Measurements from ENCODE around the gene COX8A. TPM values are rescaled to one million over a fixed set of nuclear protein-coding genes. Genes with fewer than 3 reads are reported as not detected.

COX8A gene
- total RNA-seq, 1 experiment from 2014 or later: 779 TPM

DNA sequence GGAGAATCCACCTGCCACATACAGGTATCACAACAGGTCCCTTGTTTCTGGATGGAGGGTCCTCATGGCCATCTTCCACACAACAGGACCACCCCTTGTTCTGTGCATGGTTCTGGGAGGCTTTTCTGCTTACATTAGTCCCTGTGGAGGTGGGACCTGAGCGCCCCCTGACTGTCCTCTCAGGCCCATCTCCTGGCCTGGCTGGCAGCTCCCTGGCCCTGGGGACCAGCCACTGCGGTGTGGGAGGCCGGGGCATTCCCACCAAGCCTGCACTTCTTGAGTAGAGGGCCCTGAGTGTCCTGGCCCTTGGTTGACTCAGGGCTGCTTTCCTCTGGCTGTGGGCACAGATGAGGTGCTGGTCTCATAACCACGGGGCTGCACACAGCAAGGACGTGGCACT lies 5.0 kb downstream of the COX8A start:
- Histone ChIP-seq H3K9me2 (replicated peaks; ENCODE audit: insufficient read depth, low read length) (no peaks in the 10 kb centered on the region), H3K9ac (ENCODE audit: low read length) (no peak overlapping the region), H3K4me1 (ENCODE audit: low read length) (peaks cover 20% of the 10 kb centered on the region), H3K36me3 (ENCODE audit: insufficient read depth, low read length) (peaks cover 8% of the 10 kb centered on the region), H3K79me2 (ENCODE audit: low read length) (peaks cover 43% of the 10 kb centered on the region), H3K4me3 (ENCODE audit: low read length) (no peak overlapping the region), H3K27ac (ENCODE audit: low read length) (no peak overlapping the region), H4K20me1 (ENCODE audit: insufficient read depth, low read depth, low read length) (no peaks in the 10 kb centered on the region), H3K27me3 (ENCODE audit: low read length) (no peaks in the 10 kb centered on the region), H3K4me2 (ENCODE audit: low read depth, low read length, poor library complexity, severe bottlenecking) (no peak overlapping the region), H2AFZ (ENCODE audit: low read length) (no peak overlapping the region), H3K9me3 (ENCODE audit: low read length) (no peaks in the 10 kb centered on the region)
- DNase-seq: no peak

- H3K79me2 ChIP-seq (ENCODE audit: low read length): peaks cover 39% of the 10 kb centered on the region
- H3K4me3 ChIP-seq (ENCODE audit: low read length): peak overlapping the region; percentile 83
- no peaks in the 10 kb centered on the region for H3K9me3 ChIP-seq (ENCODE audit: low read length)
- H3K9ac ChIP-seq (ENCODE audit: low read length): peak overlapping the region; percentile 93
- H3K4me2 ChIP-seq (ENCODE audit: low read depth, low read length, poor library complexity, severe bottlenecking): peak overlapping the region; percentile 92
- peaks cover 7% of the 10 kb centered on the region; the same call in 1 of the 2 replicates for H3K36me3 ChIP-seq (ENCODE audit: insufficient read depth, low read length)
- H3K27me3 ChIP-seq (ENCODE audit: low read length): no peaks in the 10 kb centered on the region
- no peaks in the 10 kb centered on the region for H3K9me2 ChIP-seq (replicated peaks; ENCODE audit: insufficient read depth, low read length)
- peak overlapping the region; percentile 80 for H3K27ac ChIP-seq (ENCODE audit: low read length)
- DNase-seq: peak; percentile 91
- peaks cover 29% of the 10 kb centered on the region for H3K4me1 ChIP-seq (ENCODE audit: low read length)
- H2AFZ ChIP-seq (ENCODE audit: low read length): peak overlapping the region; percentile 89
- peaks cover 22% of the 10 kb centered on the region for H4K20me1 ChIP-seq (ENCODE audit: insufficient read depth, low read depth, low read length)
Measured at GRCh38 chr11:63985812-63986155, 11.4 kb downstream of the COX8A start.

GRCh38 chr11:63986156-63986931 lies 11.9 kb downstream of the COX8A start, which contains the start of gene OTUB1:
TSS of gene OTUB1 (plus strand) at chr11:63986438. CDS start at chr11:63986457, 19 bp downstream.
- H3K4me1 ChIP-seq (ENCODE audit: low read length): peaks cover 29% of the 10 kb centered on the region
- peaks cover 44% of the 10 kb centered on the region for H3K79me2 ChIP-seq (ENCODE audit: low read length)
- peak within 1 kb of the TSS; percentile 83 for H3K4me3 ChIP-seq (ENCODE audit: low read length)
- peaks cover 22% of the 10 kb centered on the region for H4K20me1 ChIP-seq (ENCODE audit: insufficient read depth, low read depth, low read length)
- peak within 1 kb of the TSS; percentile 80 for H3K27ac ChIP-seq (ENCODE audit: low read length)
- no peaks in the 10 kb centered on the region for H3K9me2 ChIP-seq (replicated peaks; ENCODE audit: insufficient read depth, low read length)
- peak within 1 kb of the TSS; percentile 92 for H3K4me2 ChIP-seq (ENCODE audit: low read depth, low read length, poor library complexity, severe bottlenecking)
- H3K36me3 ChIP-seq (ENCODE audit: insufficient read depth, low read length): peaks cover 7% of the 10 kb centered on the region; the same call in 1 of the 2 replicates
- H3K9ac ChIP-seq (ENCODE audit: low read length): peak within 1 kb of the TSS; percentile 93
- H2AFZ ChIP-seq (ENCODE audit: low read length): peak within 1 kb of the TSS; percentile 89
- peak; percentile 96 for DNase-seq
- H3K27me3 ChIP-seq (ENCODE audit: low read length): no peaks in the 10 kb centered on the region
- no peaks in the 10 kb centered on the region for H3K9me3 ChIP-seq (ENCODE audit: low read length)

DNA sequence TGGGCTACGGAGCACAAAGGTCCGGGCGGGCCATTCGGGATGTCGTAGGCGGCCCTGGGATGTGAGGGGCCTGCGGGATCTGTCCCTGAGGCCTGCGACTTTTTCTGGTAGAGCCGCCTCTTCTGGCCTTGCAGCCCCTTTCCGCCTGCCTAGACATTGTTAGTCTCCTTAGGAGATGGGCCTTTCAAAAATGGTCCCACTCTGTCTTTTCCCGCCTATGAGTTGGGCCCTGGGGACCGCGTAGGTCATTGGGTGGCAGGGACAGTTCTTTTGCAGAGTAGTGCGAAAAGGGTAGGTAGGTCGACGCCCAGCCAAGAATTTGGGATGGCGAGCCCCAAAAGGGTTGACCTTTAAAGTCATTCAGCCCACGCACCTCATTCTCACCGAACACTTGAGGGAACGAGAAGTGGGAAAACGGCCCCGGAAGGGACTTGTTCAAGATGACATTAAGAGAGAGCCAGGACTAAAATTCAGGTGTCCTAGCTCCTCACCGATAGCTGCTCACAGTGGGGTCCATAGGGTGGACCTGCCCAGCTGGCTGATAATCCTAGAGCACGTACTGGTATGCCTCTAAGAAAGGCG lies 12.6 kb downstream of the COX8A start:
- H2AFZ ChIP-seq (ENCODE audit: low read length): no peak overlapping the region
- peak overlapping the region; percentile 80 for H3K27ac ChIP-seq (ENCODE audit: low read length)
- peaks cover 28% of the 10 kb centered on the region for H3K4me1 ChIP-seq (ENCODE audit: low read length)
- no peak for DNase-seq
- peaks cover 22% of the 10 kb centered on the region for H4K20me1 ChIP-seq (ENCODE audit: insufficient read depth, low read depth, low read length)
- peak overlapping the region; percentile 92 for H3K4me2 ChIP-seq (ENCODE audit: low read depth, low read length, poor library complexity, severe bottlenecking)
- H3K36me3 ChIP-seq (ENCODE audit: insufficient read depth, low read length): peaks cover 7% of the 10 kb centered on the region; the same call in 1 of the 2 replicates
- peak overlapping the region; percentile 83 for H3K4me3 ChIP-seq (ENCODE audit: low read length)
- peak overlapping the region; percentile 93 for H3K9ac ChIP-seq (ENCODE audit: low read length)
- no peaks in the 10 kb centered on the region for H3K9me2 ChIP-seq (replicated peaks; ENCODE audit: insufficient read depth, low read length)
- peaks cover 44% of the 10 kb centered on the region for H3K79me2 ChIP-seq (ENCODE audit: low read length)
- no peaks in the 10 kb centered on the region for H3K9me3 ChIP-seq (ENCODE audit: low read length)
- H3K27me3 ChIP-seq (ENCODE audit: low read length): no peaks in the 10 kb centered on the region

DNA sequence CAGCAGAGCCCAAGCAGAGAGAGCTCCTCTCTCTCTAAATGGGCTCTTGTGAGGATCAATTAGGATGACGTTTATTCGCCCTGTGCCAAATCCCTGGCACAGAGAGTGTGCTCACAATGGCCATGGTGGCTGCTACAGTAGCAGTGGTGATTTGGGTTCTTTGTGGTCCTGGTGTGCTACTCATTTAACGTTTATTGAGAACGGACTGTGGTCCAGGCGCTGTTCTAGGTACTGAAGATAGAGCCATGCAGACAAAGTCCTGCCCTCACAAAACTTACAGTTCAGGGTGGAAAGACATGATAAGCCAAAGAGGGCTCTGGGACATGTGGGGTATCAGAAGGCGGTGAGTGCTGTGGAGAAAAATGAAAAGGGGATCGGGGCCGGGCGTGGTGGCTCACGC lies 17.1 kb downstream of the COX8A start:
- Histone ChIP-seq H3K27ac (ENCODE audit: low read length) (no peak overlapping the region), H3K9me2 (replicated peaks; ENCODE audit: insufficient read depth, low read length) (no peaks in the 10 kb centered on the region), H3K79me2 (ENCODE audit: low read length) (peaks cover 34% of the 10 kb centered on the region), H3K36me3 (ENCODE audit: insufficient read depth, low read length) (peaks cover 7% of the 10 kb centered on the region; the same call in 1 of the 2 replicates), H3K27me3 (ENCODE audit: low read length) (no peaks in the 10 kb centered on the region), H3K4me2 (ENCODE audit: low read depth, low read length, poor library complexity, severe bottlenecking) (no peak overlapping the region), H4K20me1 (ENCODE audit: insufficient read depth, low read depth, low read length) (peaks cover 22% of the 10 kb centered on the region), H3K4me3 (ENCODE audit: low read length) (no peak overlapping the region), H3K9me3 (ENCODE audit: low read length) (no peaks in the 10 kb centered on the region), H3K4me1 (ENCODE audit: low read length) (peaks cover 11% of the 10 kb centered on the region), H3K9ac (ENCODE audit: low read length) (no peak overlapping the region), H2AFZ (ENCODE audit: low read length) (no peak overlapping the region)
- DNase-seq: no peak

DNA sequence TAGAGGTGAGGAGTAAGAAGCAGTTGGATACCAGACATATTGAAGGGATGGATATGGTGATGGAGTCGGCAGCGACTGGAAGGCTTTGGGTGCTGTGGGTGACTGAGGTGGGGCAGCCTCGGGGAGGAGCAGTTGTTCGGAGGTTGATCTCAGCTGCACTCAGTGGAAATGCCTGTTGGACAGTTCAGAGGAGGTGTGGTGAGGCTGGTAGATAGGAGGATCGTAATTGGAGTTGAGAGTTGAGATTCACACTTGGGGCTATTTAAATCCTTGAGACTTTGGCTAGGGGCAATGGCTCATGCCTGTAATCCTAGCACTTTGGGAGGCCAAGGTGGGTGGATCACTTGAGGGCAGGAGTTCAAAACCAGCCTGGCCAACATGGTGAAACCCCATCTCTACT lies 18.7 kb downstream of the COX8A start:
- no peak overlapping the region for H3K4me3 ChIP-seq (ENCODE audit: low read length)
- H3K4me1 ChIP-seq (ENCODE audit: low read length): no peaks in the 10 kb centered on the region; the same call in 1 of the 2 replicates
- H3K79me2 ChIP-seq (ENCODE audit: low read length): peaks cover 18% of the 10 kb centered on the region
- H2AFZ ChIP-seq (ENCODE audit: low read length): no peak overlapping the region
- H3K9ac ChIP-seq (ENCODE audit: low read length): no peak overlapping the region
- peaks cover 10% of the 10 kb centered on the region; the same call in 1 of the 2 replicates for H3K36me3 ChIP-seq (ENCODE audit: insufficient read depth, low read length)
- no peaks in the 10 kb centered on the region for H3K9me2 ChIP-seq (replicated peaks; ENCODE audit: insufficient read depth, low read length)
- H4K20me1 ChIP-seq (ENCODE audit: insufficient read depth, low read depth, low read length): peaks cover 7% of the 10 kb centered on the region
- no peak overlapping the region for H3K27ac ChIP-seq (ENCODE audit: low read length)
- no peak overlapping the region for H3K4me2 ChIP-seq (ENCODE audit: low read depth, low read length, poor library complexity, severe bottlenecking)
- no peaks in the 10 kb centered on the region for H3K27me3 ChIP-seq (ENCODE audit: low read length)
- no peaks in the 10 kb centered on the region for H3K9me3 ChIP-seq (ENCODE audit: low read length)
- DNase-seq: no peak

GRCh38 chr11:63993993-63994392 lies 19.6 kb downstream of the COX8A start:
- no peaks in the 10 kb centered on the region for H3K4me1 ChIP-seq (ENCODE audit: low read length)

DNA sequence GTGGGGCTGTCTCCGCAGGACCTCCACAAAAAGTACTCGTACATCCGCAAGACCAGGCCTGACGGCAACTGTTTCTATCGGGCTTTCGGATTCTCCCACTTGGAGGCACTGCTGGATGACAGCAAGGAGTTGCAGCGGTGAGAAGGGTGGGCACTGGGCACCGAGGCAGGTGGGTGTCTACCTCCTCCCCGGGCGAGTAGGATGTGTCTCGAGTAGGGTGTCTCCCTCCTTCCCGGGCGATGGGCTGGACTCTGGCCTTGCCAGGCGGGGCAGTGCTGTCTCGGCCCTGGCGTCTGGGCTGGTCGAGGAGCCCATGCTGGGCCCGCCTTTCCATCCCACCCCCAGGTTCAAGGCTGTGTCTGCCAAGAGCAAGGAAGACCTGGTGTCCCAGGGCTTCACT lies 22.1 kb downstream of the COX8A start:
- Histone ChIP-seq H3K27ac (ENCODE audit: low read length) (no peak overlapping the region), H3K27me3 (ENCODE audit: low read length) (no peaks in the 10 kb centered on the region), H3K9me2 (replicated peaks; ENCODE audit: insufficient read depth, low read length) (no peaks in the 10 kb centered on the region), H3K79me2 (ENCODE audit: low read length) (peaks cover 3% of the 10 kb centered on the region; the same call in 1 of the 2 replicates), H4K20me1 (ENCODE audit: insufficient read depth, low read depth, low read length) (no peaks in the 10 kb centered on the region; the same call in 1 of the 2 replicates), H3K9ac (ENCODE audit: low read length) (no peak overlapping the region), H3K9me3 (ENCODE audit: low read length) (no peaks in the 10 kb centered on the region), H3K36me3 (ENCODE audit: insufficient read depth, low read length) (peaks cover 3% of the 10 kb centered on the region; the same call in 1 of the 2 replicates), H3K4me1 (ENCODE audit: low read length) (no peaks in the 10 kb centered on the region), H2AFZ (ENCODE audit: low read length) (no peak overlapping the region), H3K4me3 (ENCODE audit: low read length) (no peak overlapping the region), H3K4me2 (ENCODE audit: low read depth, low read length, poor library complexity, severe bottlenecking) (no peak overlapping the region)
- no peak for DNase-seq

More at GRCh38 chr11:63993993-63994392, 19.6 kb downstream of the COX8A start:
- no peak overlapping the region for H2AFZ ChIP-seq (ENCODE audit: low read length)
- no peaks in the 10 kb centered on the region for H3K27me3 ChIP-seq (ENCODE audit: low read length)
- H3K4me2 ChIP-seq (ENCODE audit: low read depth, low read length, poor library complexity, severe bottlenecking): no peak overlapping the region
- no peaks in the 10 kb centered on the region for H4K20me1 ChIP-seq (ENCODE audit: insufficient read depth, low read depth, low read length)
- no peak overlapping the region for H3K27ac ChIP-seq (ENCODE audit: low read length)
- 0 out of 2 replicates have a peak, but pooled peaks cover 3% of the 10 kb centered on the region for H3K36me3 ChIP-seq (ENCODE audit: insufficient read depth, low read length)
- H3K79me2 ChIP-seq (ENCODE audit: low read length): peaks cover 12% of the 10 kb centered on the region
- H3K9me2 ChIP-seq (replicated peaks; ENCODE audit: insufficient read depth, low read length): no peaks in the 10 kb centered on the region
- no peak overlapping the region for H3K4me3 ChIP-seq (ENCODE audit: low read length)
- no peak for DNase-seq
- no peak overlapping the region for H3K9ac ChIP-seq (ENCODE audit: low read length)
- H3K9me3 ChIP-seq (ENCODE audit: low read length): no peaks in the 10 kb centered on the region

Measured in Karpas-422 (cell line).